Duodenal mucosa (tissue), 2 donors: ENCODE results near the gene CYP2B6.
"Not testable (repeated sequence)": the region's sequence is repeated elsewhere in the genome, so short reads cannot be mapped to it uniquely, and the experiment has no call there.

ENCODE experiments used
- H3K27ac ChIP-seq: one replicate; pipeline ENCODE4 v1.7.0; 2013; ENCODE audit warnings: low read depth, low read length
- H3K27me3 ChIP-seq, 2 donors: one replicate each; pipeline ENCODE4 v1.7.0; 2013; ENCODE audit warnings: low read length in 2 of 2, control low read depth in 1 of 2; ENCODE audit not compliant: insufficient read depth in 2 of 2, control insufficient read depth in 1 of 2
- H3K36me3 ChIP-seq, 2 donors: one replicate each; pipeline ENCODE4 v1.7.0; 2013; ENCODE audit warnings: low read length in 2 of 2, control low read depth in 1 of 2; ENCODE audit not compliant: insufficient read depth in 2 of 2, control insufficient read depth in 1 of 2
- H3K4me1 ChIP-seq, 2 donors: one replicate each; pipeline ENCODE4 v1.7.0; 2013; ENCODE audit warnings: low read length in 2 of 2, control low read depth in 1 of 2; ENCODE audit not compliant: insufficient read depth in 2 of 2, control insufficient read depth in 1 of 2
- H3K4me3 ChIP-seq, 2 donors: one replicate each; pipeline ENCODE4 v1.7.0; 2013; ENCODE audit warnings: low read length in 2 of 2, low read depth in 1 of 2
- H3K9ac ChIP-seq, 2 donors: one replicate each; pipeline ENCODE4 v1.7.0; 2013; ENCODE audit warnings: low read length in 2 of 2, low read depth in 1 of 2
- H3K9me3 ChIP-seq, 2 donors: one replicate each; pipeline ENCODE4 v1.7.0; 2013; ENCODE audit warnings: low read length in 2 of 2, control low read depth in 1 of 2; ENCODE audit not compliant: control insufficient read depth in 1 of 2

The CYP2B6 gene

DNA sequence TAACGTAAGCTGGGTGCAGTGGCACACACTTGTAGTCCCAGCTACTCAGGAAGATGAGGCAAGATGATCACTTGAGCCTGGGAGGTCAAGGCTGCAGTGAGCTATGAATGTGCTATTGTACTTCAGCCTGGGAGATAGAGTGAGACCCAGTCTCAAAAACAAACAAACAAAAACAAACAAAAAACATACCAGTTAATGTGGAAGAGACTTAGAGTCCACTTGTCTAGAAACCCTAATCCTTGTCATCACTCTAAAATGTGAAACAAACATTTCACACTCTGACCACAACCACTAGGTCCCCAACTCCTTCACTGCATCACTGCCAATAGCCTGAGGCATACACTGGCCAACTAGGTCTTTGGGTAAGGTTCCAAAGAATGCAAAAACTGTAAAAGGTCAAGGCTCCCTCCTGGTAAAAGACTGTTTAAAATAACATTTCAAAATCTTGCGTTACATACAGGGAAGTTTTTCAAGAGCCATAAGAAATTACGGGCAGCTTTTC is 28.6 kb upstream of the CYP2B6 start:
- Histone ChIP-seq H3K9ac (no peak overlapping the region), H3K27me3 (peaks cover 0 to 4% of the 10 kb centered on the region in 2 donors), H3K4me3 (no peak overlapping the region), H3K4me1 (no peaks in the 10 kb centered on the region), H3K36me3 (no peaks in the 10 kb centered on the region), H3K27ac (no peak overlapping the region), H3K9me3 (no peaks in the 10 kb centered on the region)

- H3K36me3 ChIP-seq, H3K27me3 ChIP-seq, H3K4me3 ChIP-seq, H3K4me1 ChIP-seq, H3K9me3 ChIP-seq, H3K27ac ChIP-seq, H3K9ac ChIP-seq: not testable (repeated sequence)
Observed at GRCh38 chr19:40964361-40964760, 26.7 kb upstream of the CYP2B6 start.

DNA sequence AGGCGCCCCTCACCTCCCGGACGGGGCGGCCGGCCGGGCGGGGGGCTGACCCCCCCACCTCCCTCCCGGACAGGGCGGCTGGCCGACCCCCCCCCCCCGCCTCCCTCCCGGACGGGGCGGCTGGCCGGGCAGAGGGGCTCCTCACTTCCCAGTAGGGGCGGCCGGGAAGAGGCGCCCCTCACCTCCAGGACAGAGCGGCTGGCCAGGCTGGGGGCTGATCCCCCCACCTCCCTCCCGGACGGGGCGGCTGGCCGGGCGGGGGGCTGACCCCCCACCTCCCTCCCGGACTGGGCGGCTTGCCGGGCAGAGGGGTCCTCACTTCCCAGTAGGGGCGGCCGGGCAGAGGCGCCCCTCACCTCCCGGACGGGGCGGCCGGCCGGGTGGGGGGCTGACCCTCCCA is 25.7 kb upstream of the CYP2B6 start:
- H3K4me3 ChIP-seq, H3K4me1 ChIP-seq, H3K9me3 ChIP-seq, H3K27ac ChIP-seq, H3K9ac ChIP-seq, H3K27me3 ChIP-seq, H3K36me3 ChIP-seq: not testable (repeated sequence)

DNA sequence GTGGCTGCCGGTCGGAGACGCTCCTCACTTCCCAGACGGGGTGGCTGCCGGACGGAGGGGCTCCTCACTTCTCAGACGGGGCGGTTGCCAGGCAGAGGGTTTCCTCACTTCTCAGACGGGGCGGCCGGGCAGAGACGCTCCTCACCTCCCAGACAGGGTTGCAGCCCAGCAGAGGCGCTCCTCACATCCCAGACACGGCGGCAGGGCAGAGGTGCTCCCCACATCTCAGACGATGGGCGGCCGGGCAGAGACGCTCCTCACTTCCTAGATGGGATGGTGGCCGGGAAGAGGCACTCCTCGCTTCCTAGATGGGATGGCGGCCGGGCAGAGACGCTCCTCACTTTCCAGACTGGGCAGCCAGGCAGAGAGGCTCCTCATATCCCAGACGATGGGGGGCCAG is 24.5 kb upstream of the CYP2B6 start:
- H3K9ac ChIP-seq, H3K9me3 ChIP-seq, H3K27me3 ChIP-seq, H3K4me1 ChIP-seq, H3K4me3 ChIP-seq, H3K36me3 ChIP-seq, H3K27ac ChIP-seq: not testable (repeated sequence)

- not testable (repeated sequence) for H3K9ac ChIP-seq, H3K27ac ChIP-seq, H3K4me1 ChIP-seq, H3K9me3 ChIP-seq, H3K4me3 ChIP-seq, H3K27me3 ChIP-seq, H3K36me3 ChIP-seq
Observed at GRCh38 chr19:40968065-40968464, 23.0 kb upstream of the CYP2B6 start.

DNA sequence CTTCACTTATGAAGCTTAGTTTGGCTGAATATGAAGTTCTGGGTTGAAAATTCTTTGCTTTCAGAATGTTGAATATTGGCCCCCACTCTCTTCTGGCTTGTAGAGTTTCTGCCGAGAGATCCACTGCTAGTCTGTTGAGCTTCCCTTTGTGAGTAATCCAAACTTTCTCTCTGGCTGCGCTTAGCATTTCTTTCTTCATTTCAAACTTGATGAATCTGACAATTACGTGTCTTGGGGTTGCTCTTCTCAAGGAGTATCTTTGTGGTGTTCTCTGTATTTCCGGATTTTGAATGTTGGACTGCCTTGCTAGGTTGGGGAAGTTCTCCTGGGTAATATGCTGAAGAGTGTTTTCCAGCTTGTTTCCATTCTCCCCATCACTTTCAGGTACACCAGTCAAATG is 21.4 kb upstream of the CYP2B6 start:
- not testable (repeated sequence) for H3K9ac ChIP-seq, H3K9me3 ChIP-seq, H3K4me1 ChIP-seq, H3K27me3 ChIP-seq, H3K27ac ChIP-seq, H3K36me3 ChIP-seq, H3K4me3 ChIP-seq

DNA sequence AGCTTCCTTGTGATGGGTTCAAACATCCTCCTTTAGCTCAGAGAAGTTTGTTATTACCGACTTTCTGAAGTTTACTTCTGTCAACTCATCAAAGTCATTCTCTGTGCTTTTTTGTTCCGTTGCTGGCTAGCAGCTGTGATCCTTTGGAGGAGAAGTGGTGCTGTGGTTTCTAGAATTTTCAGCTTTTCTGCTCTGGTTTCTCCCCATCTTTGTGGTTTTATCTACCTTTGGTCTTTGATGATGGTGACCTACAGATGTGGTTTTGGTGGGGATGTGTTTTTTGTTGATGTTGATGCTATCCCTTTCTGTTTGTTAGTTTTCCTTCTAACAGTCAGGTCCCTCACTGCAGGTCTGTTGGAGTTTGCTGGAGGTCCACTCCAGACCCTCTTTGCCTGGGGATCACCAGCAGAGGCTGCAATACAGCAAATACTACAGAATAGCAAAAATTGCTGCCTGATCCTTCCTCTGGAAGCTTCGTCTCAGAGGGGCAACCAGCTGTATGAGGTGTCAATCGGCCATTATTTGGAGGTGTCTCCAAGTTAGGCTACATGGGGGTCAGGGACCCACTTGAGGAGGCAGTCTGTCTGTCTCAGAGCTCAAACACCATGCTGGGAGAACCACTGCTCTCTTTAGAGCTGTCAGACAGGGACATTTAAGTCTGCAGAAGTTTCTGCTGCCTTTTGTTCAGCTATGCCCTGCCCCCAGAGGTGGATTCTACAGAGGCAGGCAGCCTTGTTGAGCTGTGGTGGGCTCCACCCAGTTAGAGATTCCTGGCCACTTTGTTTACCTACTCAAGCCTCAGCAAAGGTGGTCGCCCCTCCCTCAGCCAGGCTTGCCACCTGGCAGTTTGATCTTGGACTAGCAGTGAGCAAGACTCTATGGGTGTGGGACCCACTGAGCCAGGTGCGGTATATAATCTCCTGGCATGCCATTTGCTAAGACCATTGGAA is 20.4 kb upstream of the CYP2B6 start:
- not testable (repeated sequence) for H3K9me3 ChIP-seq, H3K27me3 ChIP-seq, H3K27ac ChIP-seq, H3K4me1 ChIP-seq, H3K9ac ChIP-seq, H3K36me3 ChIP-seq, H3K4me3 ChIP-seq

GRCh38 chr19:40974633-40975037 is 16.4 kb upstream of the CYP2B6 start:
- Histone ChIP-seq H3K9me3 (no peaks in the 10 kb centered on the region), H3K4me3 (no peak overlapping the region), H3K36me3 (no peaks in the 10 kb centered on the region), H3K27ac (no peak overlapping the region), H3K27me3 (no peaks in the 10 kb centered on the region), H3K9ac (no peak overlapping the region), H3K4me1 (peaks cover 3 to 4% of the 10 kb centered on the region in 2 donors)

- Histone ChIP-seq H3K27me3 (no peaks in the 10 kb centered on the region), H3K36me3 (no peaks in the 10 kb centered on the region), H3K27ac (no peak overlapping the region)
Observed at GRCh38 chr19:40976134-40976533, 14.9 kb upstream of the CYP2B6 start.

GRCh38 chr19:40976724-40977123 is 14.4 kb upstream of the CYP2B6 start:
- H3K4me1 ChIP-seq: peaks cover 5 to 6% of the 10 kb centered on the region in 2 donors
- H3K27ac ChIP-seq: no peak overlapping the region
- H3K36me3 ChIP-seq: no peaks in the 10 kb centered on the region
- H3K27me3 ChIP-seq: no peaks in the 10 kb centered on the region
- H3K4me3 ChIP-seq: no peak overlapping the region
- no peaks in the 10 kb centered on the region for H3K9me3 ChIP-seq
- no peak overlapping the region for H3K9ac ChIP-seq

More at GRCh38 chr19:40976134-40976533, 14.9 kb upstream of the CYP2B6 start:
- Histone ChIP-seq H3K9me3 (no peaks in the 10 kb centered on the region), H3K4me3 (no peak overlapping the region), H3K4me1 (peaks cover 5 to 6% of the 10 kb centered on the region in 2 donors), H3K9ac (no peak overlapping the region)
